Fibroblast of skin of scalp (primary cell): ENCODE results near the gene FOXF1.

Experiments used
- DNase-seq: peaks from one replicate; pipeline ENCODE4 v3.0.0-alpha.2; 2013

Gene FOXF1

DNA sequence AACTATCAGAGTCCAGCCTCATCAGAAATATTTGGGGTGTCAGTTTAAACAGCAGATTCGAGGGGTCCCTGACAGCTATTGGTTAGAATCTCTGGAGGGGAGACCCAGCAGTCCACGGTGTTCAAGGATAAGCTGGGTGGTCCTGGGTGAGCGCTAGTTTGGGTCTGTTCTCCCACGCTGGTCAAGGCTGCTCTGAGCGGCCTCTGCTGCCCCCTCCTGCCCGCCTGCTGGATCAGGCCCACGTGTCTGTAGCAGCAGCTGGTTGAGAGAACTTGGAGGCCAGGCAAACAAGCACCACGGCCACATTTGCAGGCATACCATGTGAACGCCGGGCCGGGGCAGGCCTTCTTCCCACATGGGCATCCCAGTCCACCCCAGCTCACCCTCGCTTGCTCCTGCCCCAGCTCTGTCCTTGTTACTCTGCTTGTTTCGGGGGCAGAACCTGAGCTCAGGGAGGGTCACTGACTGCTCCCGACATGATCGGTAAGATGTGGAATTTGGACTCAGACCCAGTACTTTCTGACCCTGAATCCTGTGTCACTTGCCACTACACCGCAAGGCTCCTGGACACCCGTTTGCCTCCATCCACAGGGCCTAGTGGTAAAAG is 7.4 kb downstream of the FOXF1 start:
- peak; percentile 55 for DNase-seq

DNA sequence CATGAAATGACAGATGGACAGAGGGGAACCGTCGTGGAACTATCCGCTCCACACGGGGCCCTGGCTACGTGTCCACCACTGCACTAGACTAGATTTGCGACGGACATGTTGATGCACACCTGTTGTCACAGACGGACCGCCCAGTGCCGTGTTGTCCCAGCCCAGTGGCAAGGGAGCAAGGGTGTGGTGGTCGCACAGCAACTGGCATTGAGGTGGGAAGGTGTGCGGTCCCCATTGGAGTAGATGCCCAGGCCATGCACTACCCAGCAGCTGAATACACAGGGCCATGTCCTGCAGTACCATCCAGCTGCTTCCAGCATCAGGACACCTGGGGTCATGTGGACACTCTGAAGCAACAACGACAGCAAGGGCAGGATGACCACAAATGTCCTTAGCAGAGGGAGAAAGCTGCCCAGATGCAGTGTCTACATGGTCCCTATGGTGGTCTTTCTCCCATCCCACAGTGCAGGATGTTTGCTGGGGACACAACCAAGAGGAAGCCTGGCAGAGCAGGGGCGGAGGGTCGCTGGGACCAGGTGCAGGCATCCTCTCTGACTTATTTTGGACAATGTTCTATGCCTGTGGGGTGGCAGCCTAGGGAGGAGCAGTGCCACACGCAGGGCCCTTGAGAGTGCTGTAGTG is 8.8 kb downstream of the FOXF1 start:
- no peak for DNase-seq

DNA sequence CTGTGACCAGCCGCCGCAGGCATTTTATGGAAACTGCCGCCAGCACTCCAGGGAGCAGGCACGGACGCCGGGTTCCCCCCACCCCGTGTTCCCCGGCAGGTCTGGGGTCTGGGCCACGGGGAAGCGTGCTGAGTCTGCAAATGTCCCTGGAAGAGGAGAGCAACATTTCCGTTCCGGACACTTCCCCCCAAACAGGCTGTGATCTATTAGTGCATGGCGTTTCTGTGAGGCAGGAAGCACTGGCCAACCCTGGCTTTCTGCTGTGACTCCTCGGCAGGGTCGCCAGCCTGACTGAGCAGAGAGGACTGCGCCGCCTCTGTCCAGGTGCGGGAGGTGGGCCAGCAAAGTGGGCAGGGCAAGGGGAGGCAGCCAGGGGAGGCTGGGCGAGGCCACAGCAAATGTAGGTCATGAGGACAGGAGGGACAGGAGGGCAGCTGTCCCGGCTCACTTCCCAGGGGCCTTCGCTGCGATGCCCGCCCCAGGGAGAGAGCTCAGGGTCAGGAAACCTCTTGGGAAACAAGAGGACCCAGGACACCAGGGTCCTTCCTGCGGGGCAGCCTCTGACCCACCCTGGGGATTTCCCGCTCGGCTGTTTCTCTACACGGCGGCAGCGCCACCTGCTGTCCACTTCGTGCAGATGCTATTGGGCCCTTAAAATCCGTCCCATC is 9.5 kb downstream of the FOXF1 start:
- DNase-seq = peak; percentile 40

DNA sequence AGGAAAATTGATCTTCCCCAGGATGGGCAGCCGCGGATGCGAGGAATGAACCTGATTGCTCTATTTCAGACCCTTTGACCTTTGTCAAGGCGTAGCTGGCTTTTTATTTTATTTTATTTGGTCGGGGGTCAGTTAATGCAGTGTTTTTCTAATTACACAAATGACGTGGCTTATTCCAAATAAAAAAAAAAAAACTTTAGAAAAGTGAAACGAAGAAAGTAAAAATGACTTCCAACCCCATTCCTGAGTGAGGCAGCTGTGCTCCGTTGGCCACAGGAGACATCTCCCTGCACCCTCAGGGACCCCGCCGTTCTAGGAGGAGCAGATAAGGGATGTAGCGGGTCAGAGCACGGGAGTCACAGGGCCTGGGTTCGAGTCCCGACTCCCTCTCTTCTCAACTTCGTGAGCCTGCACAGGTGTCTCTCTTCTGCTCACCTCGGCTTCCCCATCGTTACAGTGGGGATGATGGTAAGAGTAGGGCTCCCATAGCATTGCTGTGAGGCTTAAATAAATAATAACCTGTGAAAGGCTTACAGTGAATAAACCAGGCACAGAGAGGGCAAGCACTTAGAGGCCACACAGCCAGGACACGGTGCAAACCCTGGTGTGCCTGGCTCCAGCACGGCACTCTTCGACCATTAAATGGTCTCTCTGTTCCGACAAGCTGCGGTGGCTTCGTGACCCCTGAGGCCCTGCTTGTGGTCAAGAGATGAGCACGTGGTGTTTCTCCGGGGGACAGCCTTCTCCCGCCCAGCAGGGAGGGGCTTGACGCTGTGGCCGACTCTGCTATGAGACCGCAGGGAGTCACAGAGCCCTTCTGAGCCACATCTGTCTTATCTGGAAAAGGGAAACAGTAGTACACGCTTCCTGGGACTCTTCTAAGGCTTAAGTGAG is 10.2 kb downstream of the FOXF1 start:
- DNase-seq = no peak

DNA sequence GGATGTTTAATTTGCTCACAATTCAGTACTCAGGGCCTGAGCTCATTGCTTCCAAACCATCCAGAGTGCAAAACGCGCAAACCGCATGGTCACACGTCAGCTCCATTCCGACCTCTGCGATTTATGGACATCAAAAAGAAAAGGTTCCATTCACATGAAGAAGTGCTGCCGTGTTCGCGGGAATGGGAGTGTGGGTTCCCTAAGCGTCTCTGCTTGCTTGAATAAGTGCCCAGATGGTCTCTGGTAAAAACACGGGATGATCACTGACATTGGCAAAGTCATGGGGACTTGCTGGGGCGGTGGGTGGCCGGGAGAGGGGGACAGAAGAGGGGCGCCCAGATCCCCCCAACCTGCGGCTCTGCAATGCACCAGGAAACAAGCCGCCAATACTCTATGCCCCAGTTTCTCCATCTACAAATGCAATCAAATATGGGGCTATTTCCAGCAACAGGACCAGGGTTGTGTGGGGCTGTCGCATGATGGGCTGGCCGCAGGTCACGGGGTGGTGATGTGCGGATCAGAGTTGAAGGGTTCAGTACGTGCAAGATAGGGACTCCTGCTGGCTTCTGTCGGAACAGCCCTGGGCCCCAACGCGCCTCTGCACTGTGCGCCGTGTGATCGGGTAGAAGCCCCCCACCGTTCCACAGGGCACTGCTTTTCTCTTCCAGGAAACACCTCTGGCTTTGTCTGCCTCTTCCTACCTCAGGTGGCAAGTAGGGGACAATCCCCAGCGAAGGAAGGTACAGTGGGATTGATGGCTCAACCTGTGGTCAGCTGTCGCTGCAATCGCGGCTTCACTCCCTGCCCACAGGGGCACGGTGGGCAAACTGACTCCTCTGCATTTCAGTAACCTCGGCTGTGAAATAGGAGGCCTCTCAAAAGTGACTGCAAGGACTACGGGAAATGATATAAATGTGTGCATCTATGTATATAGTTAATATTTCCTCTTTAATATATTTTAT is 11.2 kb downstream of the FOXF1 start:
- DNase-seq = no peak

DNA sequence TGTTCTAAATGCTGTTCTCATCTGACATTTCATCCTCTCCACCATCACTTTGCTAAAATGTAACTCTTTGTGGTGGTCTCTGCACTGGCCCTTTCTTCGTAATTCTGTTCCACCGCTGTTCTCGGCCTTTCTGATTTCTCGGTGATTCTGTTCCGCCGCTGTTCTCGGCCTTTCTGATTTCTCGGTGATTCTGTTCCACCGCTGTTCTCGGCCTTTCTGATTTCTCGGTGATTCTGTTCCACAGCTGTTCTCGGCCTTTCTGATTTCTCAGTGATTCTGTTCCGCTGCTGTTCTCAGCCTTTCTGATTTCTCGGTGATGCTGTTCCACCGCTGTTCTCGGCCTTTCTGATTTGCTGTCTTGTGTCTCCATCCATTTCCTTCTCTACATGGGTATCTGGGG is 12.3 kb downstream of the FOXF1 start:
- DNase-seq = no peak

DNA sequence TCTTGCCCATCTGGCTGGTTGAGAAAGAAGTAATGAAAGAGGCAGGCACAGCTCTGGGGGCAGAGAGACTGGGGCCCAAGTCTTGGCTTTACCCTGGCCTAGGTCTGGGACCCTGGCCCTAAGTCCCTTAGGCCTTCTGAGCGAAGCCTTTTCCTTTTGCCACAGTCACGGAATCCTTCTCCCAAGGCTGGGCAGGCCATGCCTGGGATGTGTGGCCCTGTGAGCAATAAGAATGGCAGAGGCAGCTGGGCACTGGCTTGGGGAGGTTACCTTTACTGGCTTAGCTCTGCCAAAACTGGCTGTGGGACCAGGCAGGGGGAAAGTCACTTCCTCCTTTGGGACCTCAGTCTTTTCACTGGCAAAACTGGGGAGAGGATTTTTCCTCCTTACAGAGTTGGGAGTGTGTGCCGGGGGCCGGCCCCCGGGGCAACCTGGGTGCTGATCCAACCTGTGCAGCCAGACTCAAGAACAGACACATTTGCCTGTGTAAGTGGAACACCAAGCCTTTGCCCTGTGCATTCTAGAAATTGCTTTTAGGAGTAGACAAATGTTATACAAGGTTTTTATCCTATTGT is 12.9 kb downstream of the FOXF1 start:
- DNase-seq = no peak

DNA sequence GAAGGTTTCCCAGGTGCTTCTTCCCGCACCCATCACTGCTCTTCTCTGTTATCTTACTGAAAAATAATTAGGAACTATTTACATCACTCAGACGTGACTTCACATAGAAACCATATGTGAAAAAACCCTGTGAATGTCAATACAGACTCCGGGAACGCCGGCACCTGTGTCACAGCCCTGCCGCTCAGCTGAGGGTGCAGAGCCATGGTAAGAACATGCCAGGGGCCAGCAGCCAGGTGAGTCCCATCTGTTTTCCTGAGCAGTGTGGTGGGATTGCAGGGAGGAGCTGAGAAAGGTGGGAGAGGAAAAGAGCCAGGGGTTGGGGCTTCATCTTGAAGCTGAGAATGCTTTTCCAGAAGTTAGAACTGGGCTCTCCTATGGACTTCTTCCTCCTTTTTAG is 13.7 kb downstream of the FOXF1 start:
- no peak for DNase-seq

DNA sequence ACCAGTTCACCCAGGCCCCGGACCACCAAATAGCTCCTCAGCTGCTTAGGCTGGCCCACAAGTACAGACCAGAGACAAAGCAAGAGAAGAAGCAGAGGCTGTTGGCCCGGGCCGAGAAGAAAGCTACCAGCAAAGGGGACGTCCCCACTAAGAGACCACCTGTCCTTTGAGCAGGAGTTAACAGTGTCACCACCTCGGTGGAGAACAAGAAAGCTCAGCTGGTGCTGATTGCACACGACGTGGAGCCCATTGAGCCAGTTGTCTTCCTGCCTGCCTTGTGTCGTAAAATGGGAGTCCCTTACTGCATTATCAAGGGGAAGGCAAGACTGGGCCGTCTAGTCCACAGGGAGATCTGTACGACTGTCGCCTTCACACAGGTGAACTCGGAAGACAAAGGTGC is 15.4 kb downstream of the FOXF1 start:
- DNase-seq = no peak

DNA sequence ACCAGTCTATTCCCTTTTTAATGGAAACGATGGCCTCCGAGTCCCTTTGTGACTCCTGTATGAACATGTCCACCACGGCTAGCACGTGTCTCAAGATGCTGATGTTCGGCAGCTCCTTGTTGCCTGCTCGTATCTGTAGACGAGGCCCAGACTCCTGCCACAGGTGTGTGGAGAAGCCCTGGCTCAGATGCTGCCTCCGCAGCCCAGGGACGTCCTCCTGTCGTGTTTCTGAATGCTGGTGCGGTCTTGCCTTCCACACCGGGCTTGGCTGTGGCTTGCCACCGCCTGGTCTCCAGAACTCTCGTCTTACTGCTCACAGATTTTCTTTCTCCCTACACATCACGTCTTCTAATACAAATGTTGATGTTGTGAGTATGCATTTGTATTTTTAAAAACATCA is 17.0 kb downstream of the FOXF1 start:
- no peak for DNase-seq

DNA sequence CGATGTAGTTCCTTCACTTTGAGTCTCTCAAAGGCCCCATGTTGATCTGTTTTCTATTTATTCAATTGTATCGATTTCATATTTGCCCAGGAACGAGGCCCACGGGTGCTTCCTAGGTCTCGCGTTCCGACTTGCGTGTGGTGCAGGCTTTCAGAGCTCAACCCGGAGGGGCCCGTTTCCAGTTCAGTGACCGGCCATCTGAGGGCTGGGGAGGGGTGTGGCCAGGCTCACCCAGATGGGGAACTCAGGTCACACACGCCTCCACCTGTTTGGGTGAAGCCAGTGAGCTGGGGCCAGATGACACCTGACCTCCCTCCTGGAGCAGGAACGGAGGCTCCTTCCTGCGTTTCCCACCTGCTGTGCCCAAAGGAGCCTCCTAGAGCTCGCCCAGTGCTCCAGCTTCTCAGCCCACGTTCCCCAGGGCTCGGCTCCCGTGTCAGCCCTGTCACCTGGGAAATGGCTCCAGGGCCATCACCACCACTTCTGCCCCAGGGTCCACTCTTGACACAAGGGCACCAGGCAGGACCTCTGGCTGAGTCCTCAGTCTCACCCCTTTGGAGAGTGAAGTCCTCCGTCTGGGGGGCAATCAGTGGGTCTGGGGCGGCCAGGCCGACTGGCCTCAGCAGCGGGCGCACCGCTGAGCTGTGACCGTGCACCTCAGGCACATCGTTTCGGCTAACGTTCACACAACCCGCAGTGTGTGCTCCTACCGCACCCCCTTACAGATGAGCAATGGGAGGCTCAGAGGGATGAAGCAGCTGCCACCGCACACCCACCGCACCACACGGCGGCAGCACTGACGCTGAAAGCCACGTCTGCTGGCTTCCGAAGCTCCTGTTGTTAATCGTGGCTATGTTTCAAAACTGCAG is 18.0 kb downstream of the FOXF1 start:
- no peak for DNase-seq

DNA sequence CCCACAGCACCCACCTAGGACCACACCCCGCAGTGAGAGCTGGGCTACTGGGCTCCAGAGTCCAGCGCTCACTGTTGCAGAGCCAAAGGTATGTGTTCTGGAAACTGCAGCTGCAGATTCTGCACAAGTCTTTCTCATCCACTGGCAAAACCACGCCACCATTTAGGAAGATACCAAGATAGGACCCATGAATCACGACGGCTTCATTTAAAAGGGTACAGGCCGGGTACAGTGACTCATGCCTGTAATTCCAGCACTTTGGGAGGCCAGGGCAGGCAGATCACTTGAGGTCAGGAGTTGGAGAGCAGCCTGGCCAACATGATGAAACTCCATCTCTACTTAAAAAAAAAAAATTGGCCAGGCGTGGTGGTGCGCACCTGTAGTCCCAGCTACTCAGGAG is 18.8 kb downstream of the FOXF1 start:
- peak; percentile 13 for DNase-seq

DNA sequence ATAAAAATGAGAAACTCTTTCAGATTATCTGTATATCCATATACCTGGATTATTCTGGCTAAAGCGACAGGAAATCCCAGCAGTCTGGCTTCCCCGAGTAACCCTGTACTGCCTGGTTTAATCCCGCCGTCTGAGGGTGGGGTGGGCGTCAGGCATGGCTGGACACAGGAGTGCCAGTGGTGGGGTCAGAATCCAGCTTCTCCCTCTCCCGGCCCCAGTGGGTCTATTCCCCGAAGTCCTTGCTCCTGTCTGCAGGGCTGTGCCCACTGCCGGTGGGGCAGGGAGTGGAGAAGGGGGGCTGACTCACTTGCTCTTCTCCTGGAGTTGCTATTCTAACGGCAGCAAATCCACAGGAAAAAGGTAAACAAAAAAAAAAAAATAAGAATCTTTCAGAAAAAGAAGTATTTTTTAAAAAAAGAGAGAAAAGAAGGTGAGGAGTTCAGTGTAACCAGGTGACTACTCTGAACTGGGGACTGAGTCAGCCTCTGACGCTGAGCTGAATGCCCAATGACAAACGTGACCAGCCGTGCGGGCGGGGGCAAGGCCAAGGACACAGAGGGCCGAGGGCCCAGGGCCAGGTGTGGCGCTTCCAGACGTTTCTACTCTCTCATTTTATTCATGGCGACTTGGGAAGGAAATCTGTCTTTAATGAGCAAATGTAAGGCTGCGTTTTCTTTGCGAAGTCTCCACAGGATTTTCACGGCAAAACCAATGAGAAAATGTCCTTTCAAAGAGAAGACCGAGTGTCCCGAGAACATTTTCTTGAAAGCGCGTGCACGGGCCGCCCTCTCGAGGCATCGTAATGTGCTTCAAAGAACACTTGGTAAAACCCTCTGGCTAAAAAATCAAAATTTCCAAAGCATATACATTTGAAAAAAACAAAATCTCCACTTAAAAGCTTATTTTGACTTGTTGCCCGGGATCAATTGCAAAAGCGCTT is 20.2 kb downstream of the FOXF1 start:
- DNase-seq = no peak

DNA sequence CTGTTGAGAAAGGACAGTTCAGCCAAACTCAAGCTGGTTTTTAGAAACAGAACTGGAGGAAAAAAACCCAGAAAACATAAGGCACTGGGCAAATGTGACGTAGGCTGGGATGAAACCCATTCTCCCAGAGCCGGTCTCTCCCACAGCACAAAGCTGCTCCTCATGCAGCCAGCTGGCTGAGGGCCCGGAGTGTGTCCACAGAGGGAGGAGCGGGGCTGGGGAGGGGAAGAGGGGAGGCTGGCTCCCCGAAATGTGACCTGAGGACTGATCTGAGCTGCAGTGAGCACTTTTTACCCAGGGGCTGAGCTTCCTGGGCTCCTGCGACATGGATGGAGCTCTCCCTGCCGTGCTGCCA is 20.8 kb downstream of the FOXF1 start:
- no peak for DNase-seq

DNA sequence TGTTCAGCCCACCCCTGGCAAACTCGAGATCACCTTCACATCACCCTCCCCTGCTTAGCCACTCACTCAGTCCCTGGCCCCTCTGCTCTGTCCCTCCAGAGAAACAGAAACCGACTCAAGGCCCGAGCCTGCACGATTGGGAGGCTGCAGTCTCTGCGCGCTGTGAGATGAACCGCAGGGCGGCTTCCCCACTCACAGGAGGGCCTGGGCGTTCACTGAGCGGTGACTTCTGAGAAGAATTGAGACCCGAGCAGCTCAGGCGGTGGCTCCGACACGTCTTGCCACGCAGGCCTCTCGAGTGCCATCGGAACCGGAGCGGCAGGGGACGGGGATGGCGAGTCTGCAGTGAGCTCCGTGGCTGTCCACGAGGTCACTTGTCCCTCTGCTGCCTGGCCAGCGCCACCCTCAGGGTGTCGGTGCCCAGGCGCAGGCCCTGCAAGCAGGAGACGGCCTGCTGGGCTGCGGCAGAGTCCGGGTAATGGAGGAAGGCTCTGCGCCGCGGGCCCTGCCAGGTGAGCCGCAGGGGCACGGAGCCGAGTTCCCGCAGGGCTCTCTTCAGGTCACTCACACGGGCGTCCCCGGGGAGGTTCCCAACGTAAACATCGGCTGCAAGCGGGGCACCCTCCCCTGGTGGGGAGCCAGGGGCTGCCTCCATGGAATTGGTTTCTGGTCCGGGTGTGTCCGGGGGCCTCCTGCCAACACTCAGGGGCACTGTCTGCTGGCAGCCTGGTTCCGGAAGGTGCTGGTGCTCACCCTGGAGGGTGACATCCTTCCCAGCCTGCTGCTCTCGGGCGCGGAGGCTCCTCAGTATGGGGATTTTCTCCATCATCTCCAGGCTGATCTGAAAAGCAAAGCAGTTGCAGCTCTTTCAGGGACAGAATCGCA is 21.6 kb downstream of the FOXF1 start:
- no peak for DNase-seq

DNA sequence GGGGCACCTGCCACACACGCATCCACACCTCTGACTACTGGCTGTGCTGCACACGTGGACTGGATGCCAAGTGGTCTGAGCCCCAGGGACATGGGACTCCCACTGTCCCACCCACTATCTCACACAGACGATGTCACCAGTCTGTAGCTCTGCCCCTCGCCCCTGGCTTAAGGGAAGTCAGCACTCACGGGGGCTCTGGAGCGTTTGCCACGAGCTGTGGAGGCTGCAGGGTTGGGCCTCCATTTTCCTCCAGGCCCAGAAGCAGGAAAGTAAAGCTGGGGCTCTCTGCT is 22.1 kb downstream of the FOXF1 start:
- DNase-seq = no peak

DNA sequence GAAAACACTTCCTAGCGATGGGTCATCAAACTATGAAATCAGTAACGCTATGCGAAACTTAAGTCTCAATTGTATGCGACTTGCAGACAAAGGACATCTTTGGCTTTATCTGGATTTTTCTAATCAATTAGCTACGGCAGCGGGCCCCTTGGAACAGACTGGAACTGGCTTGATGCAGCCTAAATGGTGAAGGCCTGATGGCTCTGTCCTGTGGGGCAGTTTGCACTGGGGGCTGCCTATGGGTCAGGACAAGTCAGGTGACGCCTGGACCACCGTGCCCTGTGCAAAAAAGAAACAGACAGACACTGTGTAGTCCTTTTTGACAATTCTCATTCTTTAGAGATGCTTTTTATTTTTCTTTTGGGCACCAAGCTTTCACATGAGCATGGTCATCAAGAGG is 22.7 kb downstream of the FOXF1 start:
- DNase-seq = no peak

DNA sequence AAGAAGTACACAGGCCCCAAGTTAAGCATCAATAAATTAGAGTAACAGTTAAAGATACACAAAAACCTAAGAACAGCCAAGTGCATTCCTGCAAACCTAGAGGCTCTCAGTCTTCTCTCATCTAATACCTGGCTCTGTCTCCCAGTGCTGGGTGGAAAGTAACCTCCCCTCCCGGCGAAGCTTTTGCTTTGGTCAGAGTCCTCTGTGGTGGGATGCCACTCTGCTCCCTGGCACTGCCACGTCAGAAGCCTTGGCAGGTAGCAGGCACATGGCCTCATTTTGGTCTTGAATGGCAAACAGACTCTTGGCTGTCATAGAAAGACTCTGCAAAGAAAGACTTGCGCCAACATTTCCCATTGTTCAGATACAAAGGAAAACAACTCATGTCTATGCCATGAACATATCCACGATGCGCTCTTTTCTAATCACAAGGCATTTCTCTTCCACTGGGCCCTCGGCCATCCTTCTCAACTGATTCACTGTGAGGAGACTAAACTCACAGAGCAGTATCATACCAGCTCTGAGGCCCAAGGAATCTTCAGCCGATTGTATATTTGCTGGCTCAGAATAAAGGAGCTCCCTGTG is 23.5 kb downstream of the FOXF1 start:
- DNase-seq = no peak
